ENCODE measurements around the gene PKNOX2. TPM values are rescaled to one million over a fixed set of nuclear protein-coding genes. Genes with fewer than 3 reads are reported as not detected.

PKNOX2 gene
- total and polyA plus RNA-seq, 3 experiments from 2014 or later = not detected

GRCh38 chr11:125376117-125376516, 211.6 kb downstream of the PKNOX2 start:
- H3K9me3 ChIP-seq (ENCODE audit: low read length) = no peaks in the 10 kb centered on the region
- Mint-ChIP-seq H3K36me3 (no peaks in the 10 kb centered on the region), H3K4me1 (no peaks in the 10 kb centered on the region), H3K27me3 (peaks cover 17 to 50% of the 10 kb centered on the region in 2 donors), H3K9me3 (no peaks in the 10 kb centered on the region), H3K27ac (no peak overlapping the region), H3K4me3 (no peak overlapping the region)
- DNase-seq = no peak
- ChIA-PET POLR2A (no interaction called here), CTCF (no interaction called here)
- H3K4me1 ChIP-seq (ENCODE audit: insufficient read depth, low read length) = no peaks in the 10 kb centered on the region
- H3K27ac ChIP-seq (ENCODE audit: low read depth, low read length) = no peak overlapping the region
- H3K4me3 ChIP-seq (ENCODE audit: low read length) = no peak overlapping the region
- H3K27me3 ChIP-seq (ENCODE audit: insufficient read depth, low read length, poor library complexity, severe bottlenecking) = no peaks in the 10 kb centered on the region
- H3K36me3 ChIP-seq (ENCODE audit: insufficient read depth, low read length) = no peaks in the 10 kb centered on the region

- Histone ChIP-seq H3K4me3 (ENCODE audit: low read length) (no peak overlapping the region), H3K4me1 (ENCODE audit: insufficient read depth, low read length) (no peaks in the 10 kb centered on the region), H3K27me3 (ENCODE audit: insufficient read depth, low read length, poor library complexity, severe bottlenecking) (no peaks in the 10 kb centered on the region), H3K9me3 (ENCODE audit: low read length) (no peaks in the 10 kb centered on the region), H3K36me3 (ENCODE audit: insufficient read depth, low read length) (no peaks in the 10 kb centered on the region), H3K27ac (ENCODE audit: low read depth, low read length) (no peak overlapping the region)
- Mint-ChIP-seq H3K4me3 (no peak overlapping the region), H3K27me3 (peaks cover 14 to 52% of the 10 kb centered on the region in 2 donors), H3K27ac (no peak overlapping the region), H3K4me1 (no peaks in the 10 kb centered on the region), H3K9me3 (no peaks in the 10 kb centered on the region), H3K36me3 (no peaks in the 10 kb centered on the region)
- no peak for DNase-seq
- ChIA-PET CTCF (no interaction called here), POLR2A (no interaction called here)
These were observed 212.3 kb downstream of the PKNOX2 start for GRCh38 chr11:125376856-125377255.

GRCh38 chr11:125378083-125378482, 213.5 kb downstream of the PKNOX2 start:
- H3K9me3 ChIP-seq (ENCODE audit: low read length) = no peaks in the 10 kb centered on the region
- H3K9me3 Mint-ChIP-seq = no peaks in the 10 kb centered on the region
- no peaks in the 10 kb centered on the region for H3K4me1 ChIP-seq (ENCODE audit: insufficient read depth, low read length)
- H3K36me3 ChIP-seq (ENCODE audit: insufficient read depth, low read length) = no peaks in the 10 kb centered on the region
- H3K4me3 Mint-ChIP-seq = no peak overlapping the region
- H3K27ac ChIP-seq (ENCODE audit: low read depth, low read length) = no peak overlapping the region
- no peak for DNase-seq
- ChIA-PET CTCF (no interaction called here), POLR2A (interaction anchor here (0.6 kb wide), 1 partner anchor 254 kb away, joined by 5 read pairs; no protein-coding TSS in a partner anchor)
- H3K4me1 Mint-ChIP-seq = no peaks in the 10 kb centered on the region
- H3K4me3 ChIP-seq (ENCODE audit: low read length) = no peak overlapping the region
- H3K27ac Mint-ChIP-seq = no peak overlapping the region
- no peaks in the 10 kb centered on the region for H3K36me3 Mint-ChIP-seq
- peaks cover 6 to 50% of the 10 kb centered on the region in 2 donors for H3K27me3 Mint-ChIP-seq
- no peaks in the 10 kb centered on the region for H3K27me3 ChIP-seq (ENCODE audit: insufficient read depth, low read length, poor library complexity, severe bottlenecking)

- Histone ChIP-seq H3K36me3 (ENCODE audit: insufficient read depth, low read length) (no peaks in the 10 kb centered on the region), H3K4me1 (ENCODE audit: insufficient read depth, low read length) (no peaks in the 10 kb centered on the region), H3K9me3 (ENCODE audit: low read length) (no peaks in the 10 kb centered on the region), H3K27me3 (ENCODE audit: insufficient read depth, low read length, poor library complexity, severe bottlenecking) (no peaks in the 10 kb centered on the region), H3K4me3 (ENCODE audit: low read length) (no peak overlapping the region), H3K27ac (ENCODE audit: low read depth, low read length) (no peak overlapping the region)
- no peak for DNase-seq
- no peaks in the 10 kb centered on the region for H3K4me1 Mint-ChIP-seq
- no peaks in the 10 kb centered on the region for H3K36me3 Mint-ChIP-seq
- POLR2A ChIA-PET = no interaction called here
- H3K27me3 Mint-ChIP-seq = peaks cover 6 to 45% of the 10 kb centered on the region in 2 donors
- CTCF ChIA-PET = no interaction called here
- no peak overlapping the region for H3K27ac Mint-ChIP-seq
- no peaks in the 10 kb centered on the region for H3K9me3 Mint-ChIP-seq
- H3K4me3 Mint-ChIP-seq = no peak overlapping the region
These were observed 214.0 kb downstream of the PKNOX2 start for GRCh38 chr11:125378571-125378970.

DNA sequence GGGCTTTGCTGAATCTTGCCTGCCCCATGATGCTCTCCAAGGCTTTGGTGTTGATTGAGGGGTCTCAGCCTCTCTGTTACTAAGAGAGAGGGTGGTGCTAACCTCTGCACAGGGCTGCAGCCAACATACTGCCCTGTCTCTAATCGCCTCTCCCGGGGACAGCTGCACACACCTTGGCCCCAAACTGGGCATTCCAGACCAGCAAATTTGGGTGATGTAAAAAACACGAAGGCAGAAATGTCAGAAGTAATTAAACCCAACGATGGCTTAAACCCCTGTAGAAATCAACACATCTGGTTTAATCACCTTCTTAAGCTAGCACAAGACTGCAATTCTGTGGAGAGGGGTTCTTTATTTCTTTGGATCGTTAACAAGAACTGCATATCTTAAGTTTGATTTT, 215.0 kb downstream of the PKNOX2 start:
- Histone ChIP-seq H3K4me3 (ENCODE audit: low read length) (no peak overlapping the region), H3K27ac (ENCODE audit: low read depth, low read length) (no peak overlapping the region), H3K4me1 (ENCODE audit: insufficient read depth, low read length) (no peaks in the 10 kb centered on the region), H3K9me3 (ENCODE audit: low read length) (no peaks in the 10 kb centered on the region), H3K27me3 (ENCODE audit: insufficient read depth, low read length, poor library complexity, severe bottlenecking) (no peaks in the 10 kb centered on the region), H3K36me3 (ENCODE audit: insufficient read depth, low read length) (no peaks in the 10 kb centered on the region)
- Mint-ChIP-seq H3K4me1 (no peaks in the 10 kb centered on the region), H3K4me3 (no peak overlapping the region), H3K27me3 (peaks cover 6 to 49% of the 10 kb centered on the region in 2 donors), H3K9me3 (no peaks in the 10 kb centered on the region), H3K27ac (no peak overlapping the region), H3K36me3 (no peaks in the 10 kb centered on the region)
- ChIA-PET CTCF (no interaction called here), POLR2A (no interaction called here)
- DNase-seq = no peak

- no peak for DNase-seq
- Mint-ChIP-seq H3K4me1 (no peaks in the 10 kb centered on the region), H3K4me3 (no peak overlapping the region), H3K27ac (no peak overlapping the region), H3K27me3 (peaks cover 6 to 49% of the 10 kb centered on the region in 2 donors), H3K36me3 (no peaks in the 10 kb centered on the region), H3K9me3 (no peaks in the 10 kb centered on the region)
- H3K4me1 ChIP-seq (ENCODE audit: insufficient read depth, low read length) = no peaks in the 10 kb centered on the region
- H3K4me3 ChIP-seq (ENCODE audit: low read length) = no peak overlapping the region
- ChIA-PET POLR2A (no interaction called here), CTCF (no interaction called here)
- no peaks in the 10 kb centered on the region for H3K27me3 ChIP-seq (ENCODE audit: insufficient read depth, low read length, poor library complexity, severe bottlenecking)
- no peaks in the 10 kb centered on the region for H3K36me3 ChIP-seq (ENCODE audit: insufficient read depth, low read length)
- no peaks in the 10 kb centered on the region for H3K9me3 ChIP-seq (ENCODE audit: low read length)
- no peak overlapping the region for H3K27ac ChIP-seq (ENCODE audit: low read depth, low read length)
These were observed 215.4 kb downstream of the PKNOX2 start for GRCh38 chr11:125379981-125380380.

GRCh38 chr11:125380756-125381445, 216.3 kb downstream of the PKNOX2 start:
- CTCF ChIA-PET = no interaction called here
- Mint-ChIP-seq H3K9me3 (no peaks in the 10 kb centered on the region), H3K4me1 (no peaks in the 10 kb centered on the region), H3K27me3 (peaks cover 7 to 49% of the 10 kb centered on the region in 2 donors), H3K36me3 (no peaks in the 10 kb centered on the region), H3K27ac (no peak overlapping the region), H3K4me3 (no peak overlapping the region)
- H3K36me3 ChIP-seq (ENCODE audit: insufficient read depth, low read length) = no peaks in the 10 kb centered on the region
- no peak overlapping the region for H3K4me3 ChIP-seq (ENCODE audit: low read length)
- no peaks in the 10 kb centered on the region for H3K4me1 ChIP-seq (ENCODE audit: insufficient read depth, low read length)
- POLR2A ChIA-PET = no interaction called here
- H3K9me3 ChIP-seq (ENCODE audit: low read length) = no peaks in the 10 kb centered on the region
- H3K27ac ChIP-seq (ENCODE audit: low read depth, low read length) = no peak overlapping the region
- no peak for DNase-seq
- H3K27me3 ChIP-seq (ENCODE audit: insufficient read depth, low read length, poor library complexity, severe bottlenecking) = no peaks in the 10 kb centered on the region

DNA sequence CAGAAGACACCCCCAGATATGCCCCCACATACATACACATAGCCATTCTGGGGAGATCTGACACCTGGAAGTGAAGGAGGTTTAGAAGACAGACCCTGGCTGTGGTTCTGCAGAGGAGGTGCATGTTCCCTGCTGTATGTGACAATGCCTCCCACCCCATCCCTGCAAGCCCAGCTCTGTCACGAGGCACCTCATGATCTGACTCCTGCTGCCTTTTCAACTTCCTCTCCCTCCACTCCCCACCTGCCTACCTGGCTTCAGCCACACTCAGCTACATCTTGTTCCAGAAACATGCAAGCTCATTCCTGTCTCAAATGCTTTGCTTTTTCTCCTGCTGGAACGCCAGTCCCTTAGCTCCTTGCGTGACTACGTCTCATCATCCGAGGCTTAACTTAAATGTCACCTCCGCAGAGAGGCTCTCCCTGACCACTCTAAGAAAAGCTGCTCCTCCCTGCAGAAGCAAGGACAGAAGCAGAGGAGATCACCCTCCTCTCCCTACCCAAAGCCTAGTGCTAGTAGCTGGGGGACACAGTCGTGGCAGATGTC, 217.0 kb downstream of the PKNOX2 start:
- no peaks in the 10 kb centered on the region for H3K4me1 ChIP-seq (ENCODE audit: insufficient read depth, low read length)
- POLR2A ChIA-PET = no interaction called here
- CTCF ChIA-PET = no interaction called here
- H3K36me3 Mint-ChIP-seq = no peaks in the 10 kb centered on the region
- DNase-seq = no peak
- H3K36me3 ChIP-seq (ENCODE audit: insufficient read depth, low read length) = no peaks in the 10 kb centered on the region
- no peak overlapping the region for H3K4me3 ChIP-seq (ENCODE audit: low read length)
- no peaks in the 10 kb centered on the region for H3K4me1 Mint-ChIP-seq
- H3K4me3 Mint-ChIP-seq = no peak overlapping the region
- H3K27ac Mint-ChIP-seq = no peak overlapping the region
- no peaks in the 10 kb centered on the region for H3K9me3 ChIP-seq (ENCODE audit: low read length)
- H3K27me3 ChIP-seq (ENCODE audit: insufficient read depth, low read length, poor library complexity, severe bottlenecking) = no peaks in the 10 kb centered on the region
- no peak overlapping the region for H3K27ac ChIP-seq (ENCODE audit: low read depth, low read length)
- peaks cover 8 to 46% of the 10 kb centered on the region in 2 donors for H3K27me3 Mint-ChIP-seq
- no peaks in the 10 kb centered on the region for H3K9me3 Mint-ChIP-seq
